IMR-90 (cell line): ENCODE data around the gene BAZ2B. TPM values are rescaled to one million over a fixed set of nuclear protein-coding genes. Genes with fewer than 3 reads are reported as not detected.

Experiments
- ATAC-seq: fragments of 200-7000 bp; cut with Tn5 transposase; 2 replicates; pipeline ENCODE4 v1.9.1; 2020; ENCODE audit warnings: low read depth, mild to moderate bottlenecking, moderate library complexity
- BruUV-seq: library from RNA; stranded (reverse); fragments of 400-500 nt; replicated peaks from 2 replicates; lab custom pipeline; 2021; lab: Mats Ljungman, UMichigan
- CTCF ChIA-PET: fragments of 300-600 bp; formaldehyde crosslinking; extraction: SDS; loops from one replicate; lab custom pipeline; 2021; ENCODE audit warnings: antibody characterized with exemption; lab: Yijun Ruan, JAX
- POLR2A ChIA-PET: fragments of 300-600 bp; sonication (Branson Sonifier 250); formaldehyde crosslinking; loops from one replicate; lab custom pipeline; 2022; ENCODE audit warnings: antibody characterized with exemption; ENCODE audit not compliant: unreplicated experiment; lab: Charles Lee
- DNase-seq: peaks from one replicate; pipeline ENCODE4 v3.0.0; 2013
- H2AFZ ChIP-seq: replicated peaks from 2 replicates; pipeline ENCODE3; 2013; ENCODE audit warnings: low read length, mild to moderate bottlenecking; ENCODE audit not compliant: poor library complexity
- H2AK5ac ChIP-seq: 2 replicates; pipeline ENCODE4 v1.6.1; 2013; ENCODE audit warnings: low read depth, low read length, inconsistent platforms
- H2AK9ac ChIP-seq: replicated peaks from 2 replicates; pipeline ENCODE3; 2013; ENCODE audit warnings: mild to moderate bottlenecking, low read depth, low read length, moderate library complexity; ENCODE audit not compliant: poor library complexity
- H2BK120ac ChIP-seq: 2 replicates; pipeline ENCODE4 v1.6.1; 2013; ENCODE audit warnings: low read depth, low read length, inconsistent platforms
- H2BK15ac ChIP-seq: 3 replicates; pipeline ENCODE4 v1.6.1; 2013; ENCODE audit warnings: low read depth, low read length, inconsistent platforms
- H2BK20ac ChIP-seq: 2 replicates; pipeline ENCODE4 v1.6.1; 2013; ENCODE audit warnings: low read depth, mild to moderate bottlenecking, inconsistent platforms, low read length, moderate library complexity
- H2BK5ac ChIP-seq: 2 replicates; pipeline ENCODE4 v1.6.1; 2013; ENCODE audit warnings: mild to moderate bottlenecking, low read depth, low read length, inconsistent platforms; ENCODE audit not compliant: poor library complexity, severe bottlenecking
- H3K14ac ChIP-seq: replicated peaks from 2 replicates; pipeline ENCODE4 v1.6.1; 2013; ENCODE audit warnings: low read depth, low read length, inconsistent platforms
- H3K18ac ChIP-seq: 2 replicates; pipeline ENCODE4 v1.6.1; 2013; ENCODE audit warnings: low read depth, low read length, control low read depth
- H3K23ac ChIP-seq: 2 replicates; pipeline ENCODE4 v1.6.1; 2013; ENCODE audit warnings: low read depth, low read length, inconsistent platforms
- H3K27ac ChIP-seq: 2 replicates; pipeline ENCODE4 v1.5.1; 2013; ENCODE audit warnings: mild to moderate bottlenecking, control low read depth, low read length; ENCODE audit not compliant: insufficient read depth
- H3K27me3 ChIP-seq: 2 replicates; pipeline ENCODE4 v1.6.1; 2013; ENCODE audit warnings: low read length; ENCODE audit not compliant: control insufficient read depth, insufficient read depth
- H3K36me3 ChIP-seq: 2 replicates; pipeline ENCODE4 v1.6.1; 2013; ENCODE audit warnings: low read length, mixed read lengths; ENCODE audit not compliant: control insufficient read depth, insufficient read depth
- H3K4ac ChIP-seq: 2 replicates; pipeline ENCODE4 v1.6.1; 2013; ENCODE audit warnings: low read depth, low read length, inconsistent platforms
- H3K4me1 ChIP-seq: 2 replicates; pipeline ENCODE4 v1.6.1; 2013; ENCODE audit warnings: low read length, mixed read lengths; ENCODE audit not compliant: control insufficient read depth, insufficient read depth
- H3K4me2 ChIP-seq: 2 replicates; pipeline ENCODE4 v1.6.1; 2013; ENCODE audit warnings: low read depth, mild to moderate bottlenecking, control low read depth, low read length, moderate library complexity
- H3K4me3 ChIP-seq: 2 replicates; pipeline ENCODE4 v1.5.1; 2013; ENCODE audit warnings: low read depth, mild to moderate bottlenecking, control low read depth, low read length, moderate library complexity; ENCODE audit not compliant: insufficient read depth
- H3K56ac ChIP-seq: 2 replicates; pipeline ENCODE4 v1.6.1; 2013; ENCODE audit warnings: low read length, inconsistent platforms; ENCODE audit not compliant: insufficient read depth; ENCODE audit errors: extremely low read depth
- H3K79me1 ChIP-seq, 2 experiments: 2 replicates each; pipeline ENCODE4 v1.6.1; 2013; ENCODE audit warnings: low read length in 2 of 2, inconsistent platforms in 1 of 2, low read depth in 1 of 2
- H3K9ac ChIP-seq: 2 replicates; pipeline ENCODE4 v1.6.1; 2013; ENCODE audit warnings: low read depth, low read length, control low read depth
- H3K9me1 ChIP-seq: 2 replicates; pipeline ENCODE4 v1.6.1; 2013; ENCODE audit warnings: low read length, inconsistent platforms; ENCODE audit not compliant: insufficient read depth
- H3K9me3 ChIP-seq: 2 replicates; pipeline ENCODE4 v1.6.1; 2013; ENCODE audit warnings: low read length; ENCODE audit not compliant: control insufficient read depth, insufficient read depth
- H4K20me1 ChIP-seq: 2 replicates; pipeline ENCODE4 v1.6.1; 2013; ENCODE audit warnings: low read length, inconsistent platforms; ENCODE audit not compliant: insufficient read depth
- H4K5ac ChIP-seq: 2 replicates; pipeline ENCODE4 v1.6.1; 2013; ENCODE audit warnings: mild to moderate bottlenecking, low read depth, low read length, control low read depth
- H4K8ac ChIP-seq, 2 experiments: 2 replicates each; pipeline ENCODE4 v1.6.1; 2013; ENCODE audit warnings: low read depth in 2 of 2, low read length in 2 of 2, control low read depth in 1 of 2, inconsistent platforms in 1 of 2
- H4K91ac ChIP-seq: 2 replicates; pipeline ENCODE4 v1.6.1; 2013; ENCODE audit warnings: low read depth, low read length, inconsistent platforms; ENCODE audit not compliant: insufficient read depth
- BHLHE40 ChIP-seq: fragments of 150-350 bp; IDR thresholded peaks from 2 replicates; pipeline ENCODE4 v1.6.1; 2016; ENCODE audit warnings: mild to moderate bottlenecking, low read depth, low read length
- MAFK ChIP-seq: IDR thresholded peaks from 2 replicates; pipeline ENCODE4 v1.6.1; 2012; ENCODE audit warnings: low read depth, low read length, improper control_type of control experiment
- WGBS, 2 experiments: methylation state at CpG; one replicate each; pipeline versions ENCODE4 v1.1.5 to v1.1.7; 2013; ENCODE audit warnings: missing lambda C conversion rate in 2 of 2; ENCODE audit not compliant: insufficient read length in 1 of 2; ENCODE audit errors: extremely low coverage in 2 of 2; 5-methylcytosine and 5-hydroxymethylcytosine counted together
- dilution Hi-C: fragments of 300-500 bp; cut with HindIII; formaldehyde crosslinking; loops from one replicate; pipeline ENCODE4 v1.14.3; 2018; ENCODE audit warnings: low sequenced_read_pairs; ENCODE audit not compliant: unreplicated experiment
- in situ Hi-C: fragments of 300-500 bp; cut with MboI; formaldehyde crosslinking; loops from 3 replicates; pipeline ENCODE4 v1.14.3; 2019; ENCODE audit warnings: low sequenced_read_pairs, inconsistent platforms, mixed read lengths
- intact Hi-C: fragments of 100-400 bp; cut with micrococcal nuclease; formaldehyde crosslinking; loops from 2 replicates; pipeline ENCODE4 v1.10.0; 2022
- polyA plus RNA-seq, 3 experiments: library from polyadenylated mRNA; depleted of rRNA; stranded (reverse); fragments of >200 nt; gene quantifications; 2 replicates each; pipeline ENCODE4 v1.2.3, GENCODE V29; 2012; ENCODE audit warnings: low replicate concordance in 1 of 3
- total RNA-seq: library from RNA; depleted of rRNA; stranded (reverse); fragments of >200 nt; gene quantifications from 2 replicates; pipeline ENCODE4 v1.2.3, GENCODE V29; 2012

BAZ2B gene
- total and polyA plus RNA-seq, 2 of the 4 experiments (the other 2 are of a cell fraction) = 8.9 to 42.1 TPM

GRCh38 chr2:159589286-159589685, 27.1 kb downstream of the BAZ2B start:
- no peak overlapping the region for H2BK20ac ChIP-seq
- no peak overlapping the region for H3K9ac ChIP-seq
- no peaks in the 10 kb centered on the region for H3K4me1 ChIP-seq
- H3K56ac ChIP-seq = no peak overlapping the region
- no peak overlapping the region for H2BK5ac ChIP-seq
- H3K36me3 ChIP-seq = no peaks in the 10 kb centered on the region
- no peak overlapping the region for H3K18ac ChIP-seq
- no peak overlapping the region for H4K91ac ChIP-seq
- no peak overlapping the region for H2BK120ac ChIP-seq
- DNase-seq (no peak), ATAC-seq (no peak)
- POLR2A ChIA-PET = no interaction called here
- no peak overlapping the region for H3K23ac ChIP-seq
- no peak overlapping the region for H4K5ac ChIP-seq
- H2BK15ac ChIP-seq = no peak overlapping the region
- intact Hi-C loops = no loop called here
- BruUV-seq = no TSS peak
- peaks cover 3% of the 10 kb centered on the region; the same call in 1 of the 2 replicates for H4K20me1 ChIP-seq
- H3K27ac ChIP-seq = no peak overlapping the region
- no peak overlapping the region for H3K14ac ChIP-seq
- H3K9me1 ChIP-seq = no peaks in the 10 kb centered on the region
- H2AK5ac ChIP-seq = no peak overlapping the region
- no peak overlapping the region for H4K8ac ChIP-seq
- H3K79me1 ChIP-seq = peaks cover 20 to 23% of the 10 kb centered on the region in 2 experiments
- H3K9me3 ChIP-seq = no peaks in the 10 kb centered on the region
- no peak overlapping the region for H2AFZ ChIP-seq
- dilution Hi-C loops = no loop called here
- no peak overlapping the region for H3K4me2 ChIP-seq
- CTCF ChIA-PET = no interaction called here
- WGBS, 2 experiments = no CpG with 5 or more reads among the region's 1 CpG
- H3K4ac ChIP-seq = no peak overlapping the region
- no peak for TF ChIP-seq BHLHE40
- TF ChIP-seq MAFK = peak; percentile 57
- no peak overlapping the region for H3K4me3 ChIP-seq
- in situ Hi-C loops = no loop called here
- no peak overlapping the region for H2AK9ac ChIP-seq
- no peaks in the 10 kb centered on the region for H3K27me3 ChIP-seq
